ENCODE measurements around the gene ATF6. TPM values are rescaled to one million over a fixed set of nuclear protein-coding genes. Genes with fewer than 3 reads are reported as not detected.

The ATF6 gene
- total RNA-seq, 1 experiment from 2014 or later = 35.3 TPM

DNA sequence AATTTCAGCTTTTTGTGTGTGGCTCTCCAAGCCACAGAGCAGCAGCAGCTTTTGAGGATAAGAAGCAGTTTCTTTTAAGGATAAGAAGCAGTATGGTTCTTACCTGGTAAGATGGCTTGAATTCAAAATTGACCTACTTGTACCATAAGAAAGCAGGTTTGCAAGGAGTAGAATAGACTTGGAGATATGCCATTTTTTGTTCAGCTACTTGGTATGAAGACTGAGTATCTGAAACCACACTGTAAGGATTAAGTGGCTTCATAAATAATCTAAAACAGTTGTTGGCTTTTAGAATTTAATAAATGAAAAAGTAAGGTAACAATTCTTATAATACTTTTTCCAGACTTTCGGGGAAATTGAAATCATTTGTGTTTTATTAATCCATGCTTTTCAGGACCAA lies 74.2 kb downstream of the ATF6 start:
- intact Hi-C loops (cut with micrococcal nuclease; ENCODE audit: unreplicated experiment) = no loop called here
- no peak overlapping the region for H3K4me3 Mint-ChIP-seq (ENCODE audit: low read depth, unreplicated experiment)
- H3K9me3 Mint-ChIP-seq (ENCODE audit: low read depth, unreplicated experiment) = no peaks in the 10 kb centered on the region
- TF ChIP-seq CTCF (IDR thresholded peaks at IDR 0.05; ENCODE audit: unreplicated experiment) = no peak
- DNase-seq = no peak
- CTCF ChIA-PET = no interaction called here
- no peaks in the 10 kb centered on the region for H3K27me3 Mint-ChIP-seq (ENCODE audit: unreplicated experiment)
- no TSS peak for BruUV-seq (replicated peaks)
- no peak overlapping the region for H3K27ac Mint-ChIP-seq (ENCODE audit: unreplicated experiment)
- no peaks in the 10 kb centered on the region for H3K36me3 Mint-ChIP-seq (ENCODE audit: insufficient read depth, unreplicated experiment)
- H3K4me1 Mint-ChIP-seq (ENCODE audit: low read depth, unreplicated experiment) = no peaks in the 10 kb centered on the region

DNA sequence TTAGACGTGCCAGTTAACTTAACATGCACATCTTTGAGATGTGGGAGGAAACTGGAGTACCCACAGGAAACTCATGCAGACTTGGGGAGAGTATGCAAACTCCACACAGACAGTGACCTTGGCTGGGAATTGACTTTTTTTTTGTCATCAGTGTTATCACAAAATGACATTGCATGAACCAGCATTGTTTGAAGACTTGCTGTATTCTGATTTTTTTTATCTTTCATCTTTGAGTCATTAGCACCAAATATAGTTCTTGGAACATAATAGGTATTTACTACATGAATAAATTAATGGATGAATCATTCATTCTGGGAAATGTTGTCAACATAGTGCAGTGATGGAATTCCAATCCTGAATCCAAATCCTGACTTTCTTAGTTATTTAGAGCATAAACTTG lies 77.0 kb downstream of the ATF6 start:
- Mint-ChIP-seq H3K27me3 (ENCODE audit: unreplicated experiment) (no peaks in the 10 kb centered on the region), H3K27ac (ENCODE audit: unreplicated experiment) (no peak overlapping the region), H3K9me3 (ENCODE audit: low read depth, unreplicated experiment) (no peaks in the 10 kb centered on the region), H3K36me3 (ENCODE audit: insufficient read depth, unreplicated experiment) (no peaks in the 10 kb centered on the region), H3K4me3 (ENCODE audit: low read depth, unreplicated experiment) (no peak overlapping the region), H3K4me1 (ENCODE audit: low read depth, unreplicated experiment) (no peaks in the 10 kb centered on the region)
- DNase-seq = no peak
- no TSS peak for BruUV-seq (replicated peaks)
- TF ChIP-seq CTCF (IDR thresholded peaks at IDR 0.05; ENCODE audit: unreplicated experiment) = no peak
- CTCF ChIA-PET = interaction anchor here (0.5 to 2.1 kb wide), 2 partner anchors 194 to 461 kb away, joined by 4 to 5 read pairs; no protein-coding TSS in a partner anchor
- intact Hi-C loops (cut with micrococcal nuclease; ENCODE audit: unreplicated experiment) = no loop called here

DNA sequence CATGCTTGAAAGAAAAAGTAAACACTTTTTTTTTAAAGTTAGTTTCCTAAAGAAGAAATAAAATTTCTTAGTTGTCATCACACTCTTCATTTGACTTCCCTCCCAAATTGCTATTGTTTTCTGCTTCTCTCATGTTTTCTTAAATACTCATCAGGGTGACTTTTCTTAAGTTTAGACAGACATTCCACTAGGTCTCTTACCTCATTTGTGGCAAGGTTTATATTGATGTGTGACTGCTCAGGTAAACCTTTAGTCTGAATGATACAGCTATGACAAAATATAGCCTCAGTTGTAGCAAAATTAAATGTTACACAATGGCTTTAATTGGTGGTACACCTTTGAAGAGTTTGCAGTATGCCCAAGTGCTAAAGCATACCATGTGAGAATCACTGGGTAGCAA lies 78.6 kb downstream of the ATF6 start:
- no peaks in the 10 kb centered on the region for H3K36me3 Mint-ChIP-seq (ENCODE audit: insufficient read depth, unreplicated experiment)
- no peaks in the 10 kb centered on the region for H3K27me3 Mint-ChIP-seq (ENCODE audit: unreplicated experiment)
- no peaks in the 10 kb centered on the region for H3K9me3 Mint-ChIP-seq (ENCODE audit: low read depth, unreplicated experiment)
- intact Hi-C loops (cut with micrococcal nuclease; ENCODE audit: unreplicated experiment) = no loop called here
- H3K27ac Mint-ChIP-seq (ENCODE audit: unreplicated experiment) = no peak overlapping the region
- TF ChIP-seq CTCF (IDR thresholded peaks at IDR 0.05; ENCODE audit: unreplicated experiment) = no peak
- BruUV-seq (replicated peaks) = no TSS peak
- CTCF ChIA-PET = interaction anchor here (2.1 kb wide), 1 partner anchor 192 kb away, joined by 4 read pairs; no protein-coding TSS in a partner anchor
- DNase-seq = no peak
- no peak overlapping the region for H3K4me3 Mint-ChIP-seq (ENCODE audit: low read depth, unreplicated experiment)
- no peaks in the 10 kb centered on the region for H3K4me1 Mint-ChIP-seq (ENCODE audit: low read depth, unreplicated experiment)

DNA sequence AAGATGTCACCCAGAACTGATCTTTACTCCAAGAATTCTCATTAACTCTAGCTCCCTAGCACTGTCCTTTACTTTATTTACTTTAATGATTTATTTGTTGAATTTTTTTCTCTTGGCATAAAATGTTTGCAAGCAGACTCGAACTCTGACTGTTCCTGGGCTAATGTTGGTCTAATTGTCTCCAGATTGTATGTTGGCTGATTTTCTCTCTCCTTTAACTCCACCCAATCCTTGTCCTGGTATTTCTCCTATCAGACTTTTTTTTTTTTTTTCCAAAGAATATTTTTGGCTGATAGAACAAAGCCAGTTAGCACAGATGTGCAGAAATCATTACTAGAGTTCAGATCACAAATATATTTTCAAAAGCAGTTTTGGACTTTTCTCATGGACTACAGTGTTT lies 82.6 kb downstream of the ATF6 start:
- H3K4me1 Mint-ChIP-seq (ENCODE audit: low read depth, unreplicated experiment) = no peaks in the 10 kb centered on the region
- no peak overlapping the region for H3K27ac Mint-ChIP-seq (ENCODE audit: unreplicated experiment)
- CTCF ChIA-PET = no interaction called here
- no peak overlapping the region for H3K4me3 Mint-ChIP-seq (ENCODE audit: low read depth, unreplicated experiment)
- no peak for TF ChIP-seq CTCF (IDR thresholded peaks at IDR 0.05; ENCODE audit: unreplicated experiment)
- no peaks in the 10 kb centered on the region for H3K9me3 Mint-ChIP-seq (ENCODE audit: low read depth, unreplicated experiment)
- intact Hi-C loops (cut with micrococcal nuclease; ENCODE audit: unreplicated experiment) = no loop called here
- no peak for DNase-seq
- BruUV-seq (replicated peaks) = TSS peak; percentile 14
- no peaks in the 10 kb centered on the region for H3K36me3 Mint-ChIP-seq (ENCODE audit: insufficient read depth, unreplicated experiment)
- no peaks in the 10 kb centered on the region for H3K27me3 Mint-ChIP-seq (ENCODE audit: unreplicated experiment)

All from Calu3 (cell line).